OCI-LY3 (cell line): ENCODE results near the gene IL9.

Experiments
- H2AFZ ChIP-seq: fragments of 200-600, 300-600 bp; shearing (Covaris generic); 2 replicates; pipeline ENCODE4 v1.6.0; 2014; ENCODE audit warnings: antibody characterized with exemption, low read depth, low read length
- H3K27ac ChIP-seq: fragments of 200-600, 300-600 bp; sonication (generic); 2 replicates; pipeline ENCODE4 v1.5.1; 2014; ENCODE audit warnings: mild to moderate bottlenecking, low read length, moderate library complexity, mixed read lengths
- H3K27me3 ChIP-seq: fragments of 200-600, 300-600 bp; sonication (generic); 2 replicates; pipeline ENCODE4 v1.6.1; 2014; ENCODE audit warnings: low read depth, low read length, mixed read lengths
- H3K36me3 ChIP-seq: fragments of 200-600, 300-600 bp; sonication (generic); replicated peaks from 2 replicates; pipeline ENCODE3; 2014; ENCODE audit warnings: low read depth, low read length, mixed read lengths
- H3K4me1 ChIP-seq: fragments of 300-600, 200-600 bp; sonication (generic); 2 replicates; pipeline ENCODE4 v1.6.1; 2014; ENCODE audit warnings: low read length, mixed read lengths
- H3K4me2 ChIP-seq: fragments of 200-600, 300-600 bp; sonication (generic); 2 replicates; pipeline ENCODE4 v1.6.1; 2014; ENCODE audit warnings: low read length, mixed read lengths
- H3K4me3 ChIP-seq: fragments of 300-600, 200-600 bp; sonication (generic); 2 replicates; pipeline ENCODE4 v1.5.1; 2014; ENCODE audit warnings: antibody characterized with exemption, mild to moderate bottlenecking, low read length, moderate library complexity
- H3K79me2 ChIP-seq: fragments of 300-600, 200-600 bp; shearing (Covaris generic); 2 replicates; pipeline ENCODE4 v1.6.1; 2014; ENCODE audit warnings: mild to moderate bottlenecking, low read length, mixed read lengths
- H3K9ac ChIP-seq: fragments of 300-600, 200-600 bp; shearing (Covaris generic); 2 replicates; pipeline ENCODE4 v1.6.0; 2014; ENCODE audit warnings: mild to moderate bottlenecking, low read length, moderate library complexity
- H3K9me3 ChIP-seq: fragments of 200-600, 300-600 bp; shearing (Covaris generic); 2 replicates; pipeline ENCODE4 v1.6.1; 2014; ENCODE audit warnings: low read length, mixed read lengths; ENCODE audit not compliant: insufficient read depth
- H4K20me1 ChIP-seq: fragments of 200-600, 300-600 bp; sonication (generic); 2 replicates; pipeline ENCODE4 v1.6.1; 2016; ENCODE audit warnings: low read length, mixed read lengths; ENCODE audit not compliant: insufficient read depth
- EZH2phosphoT487 ChIP-seq: fragments of 200-600 bp; shearing (Covaris generic); IDR thresholded peaks from 2 replicates; pipeline ENCODE4 v1.6.1; 2018; ENCODE audit warnings: antibody characterized with exemption, mixed run types, low read depth
- TF ChIP-seq, protein P1 (sequence below): fragments of 200-600, 300-600 bp; sonication (generic); IDR thresholded peaks from 2 replicates; pipeline ENCODE4 v1.5.1; 2014; ENCODE audit warnings: antibody characterized with exemption, low read length, low read depth

Gene IL9

DNA sequence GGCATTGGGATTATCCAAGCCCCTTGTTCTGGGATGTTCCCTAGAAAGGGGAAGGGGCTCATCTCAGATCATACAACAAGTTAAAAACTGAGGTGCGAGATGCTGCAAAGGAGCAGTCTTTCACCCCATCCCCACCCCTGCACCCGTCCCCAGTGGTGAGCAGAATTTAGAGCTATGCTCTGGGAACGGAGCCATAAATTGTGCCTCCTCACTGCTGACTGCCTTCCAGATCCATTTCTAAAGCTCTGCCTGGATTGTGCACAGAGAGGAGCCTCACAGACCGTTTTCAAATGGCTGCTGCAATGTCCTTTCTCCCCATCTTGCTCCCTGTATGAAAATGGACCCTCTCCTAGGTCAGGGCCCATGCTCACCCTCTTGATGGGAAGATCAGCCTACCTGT, 52.9 kb downstream of the IL9 start:
- TF ChIP-seq, protein P1, sequence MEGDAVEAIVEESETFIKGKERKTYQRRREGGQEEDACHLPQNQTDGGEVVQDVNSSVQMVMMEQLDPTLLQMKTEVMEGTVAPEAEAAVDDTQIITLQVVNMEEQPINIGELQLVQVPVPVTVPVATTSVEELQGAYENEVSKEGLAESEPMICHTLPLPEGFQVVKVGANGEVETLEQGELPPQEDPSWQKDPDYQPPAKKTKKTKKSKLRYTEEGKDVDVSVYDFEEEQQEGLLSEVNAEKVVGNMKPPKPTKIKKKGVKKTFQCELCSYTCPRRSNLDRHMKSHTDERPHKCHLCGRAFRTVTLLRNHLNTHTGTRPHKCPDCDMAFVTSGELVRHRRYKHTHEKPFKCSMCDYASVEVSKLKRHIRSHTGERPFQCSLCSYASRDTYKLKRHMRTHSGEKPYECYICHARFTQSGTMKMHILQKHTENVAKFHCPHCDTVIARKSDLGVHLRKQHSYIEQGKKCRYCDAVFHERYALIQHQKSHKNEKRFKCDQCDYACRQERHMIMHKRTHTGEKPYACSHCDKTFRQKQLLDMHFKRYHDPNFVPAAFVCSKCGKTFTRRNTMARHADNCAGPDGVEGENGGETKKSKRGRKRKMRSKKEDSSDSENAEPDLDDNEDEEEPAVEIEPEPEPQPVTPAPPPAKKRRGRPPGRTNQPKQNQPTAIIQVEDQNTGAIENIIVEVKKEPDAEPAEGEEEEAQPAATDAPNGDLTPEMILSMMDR = no peak
- TF ChIP-seq EZH2phosphoT487 = no peak
- no peaks in the 10 kb centered on the region for H3K4me1 ChIP-seq
- no peaks in the 10 kb centered on the region for H3K79me2 ChIP-seq
- no peak overlapping the region for H3K4me3 ChIP-seq
- no peak overlapping the region for H3K9ac ChIP-seq
- H3K36me3 ChIP-seq = no peaks in the 10 kb centered on the region
- peaks cover 10% of the 10 kb centered on the region for H3K27me3 ChIP-seq
- H3K4me2 ChIP-seq = no peak overlapping the region
- no peak overlapping the region for H3K27ac ChIP-seq
- H2AFZ ChIP-seq = no peak overlapping the region
- H4K20me1 ChIP-seq = no peaks in the 10 kb centered on the region
- H3K9me3 ChIP-seq = no peaks in the 10 kb centered on the region
